ENCODE measurements around the gene MORC2.

The MORC2 gene

GRCh38 chr22:30884211-30885000 lies 84.2 kb downstream of the MORC2 start:
- no peak for DNase-seq

- DNase-seq = no peak
These were observed 84.9 kb downstream of the MORC2 start for GRCh38 chr22:30883586-30884145.

GRCh38 chr22:30882974-30883533 lies 85.5 kb downstream of the MORC2 start:
- DNase-seq = no peak

- no peak for DNase-seq
These were observed 86.3 kb downstream of the MORC2 start for GRCh38 chr22:30882184-30882717.

DNA sequence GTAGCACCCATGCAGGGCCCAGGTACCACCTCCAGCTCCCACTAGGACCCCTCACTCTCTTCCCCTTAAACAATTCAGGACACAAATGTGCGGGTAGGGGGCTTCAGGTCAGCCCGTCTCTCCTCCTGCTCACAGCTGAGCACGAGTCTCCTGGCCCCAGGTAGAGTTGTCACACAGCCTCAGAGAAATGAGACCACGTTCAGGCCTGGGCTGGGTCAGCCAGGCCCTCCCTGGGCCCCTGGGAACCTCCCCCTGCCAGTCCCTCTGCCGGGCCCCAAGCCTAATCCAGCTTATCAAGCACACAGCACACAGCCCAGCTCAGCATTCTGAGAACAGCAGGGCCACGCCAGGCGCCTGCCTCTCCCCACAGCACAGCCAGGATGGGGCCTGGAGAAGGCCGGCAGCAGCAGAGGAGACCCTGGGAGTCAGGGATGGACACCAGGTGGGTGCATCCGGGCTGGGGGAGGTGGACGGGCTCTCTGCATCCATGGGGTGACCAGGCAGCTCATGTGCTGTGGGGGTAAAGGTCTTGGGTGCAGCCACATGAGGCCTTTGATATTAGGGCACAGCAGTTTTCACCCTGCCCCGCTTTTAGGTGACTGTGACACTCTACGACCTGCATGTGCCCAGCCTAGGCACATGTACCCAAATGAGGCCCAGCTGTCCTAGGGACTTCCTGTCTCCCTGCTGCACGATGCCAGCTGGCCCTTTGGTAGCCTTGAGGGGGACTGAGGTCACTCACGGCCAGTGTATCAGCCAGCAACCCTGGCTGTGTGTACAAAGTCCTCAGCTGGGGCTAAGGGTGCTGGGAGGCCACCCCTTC lies 87.0 kb downstream of the MORC2 start:
- DNase-seq = no peak

- DNase-seq = no peak
These were observed 87.7 kb downstream of the MORC2 start for GRCh38 chr22:30880847-30881246.

GRCh38 chr22:30880181-30880601 lies 88.4 kb downstream of the MORC2 start:
- no peak for DNase-seq

- no peak for DNase-seq
These were observed 89.2 kb downstream of the MORC2 start for GRCh38 chr22:30879415-30879797.

DNA sequence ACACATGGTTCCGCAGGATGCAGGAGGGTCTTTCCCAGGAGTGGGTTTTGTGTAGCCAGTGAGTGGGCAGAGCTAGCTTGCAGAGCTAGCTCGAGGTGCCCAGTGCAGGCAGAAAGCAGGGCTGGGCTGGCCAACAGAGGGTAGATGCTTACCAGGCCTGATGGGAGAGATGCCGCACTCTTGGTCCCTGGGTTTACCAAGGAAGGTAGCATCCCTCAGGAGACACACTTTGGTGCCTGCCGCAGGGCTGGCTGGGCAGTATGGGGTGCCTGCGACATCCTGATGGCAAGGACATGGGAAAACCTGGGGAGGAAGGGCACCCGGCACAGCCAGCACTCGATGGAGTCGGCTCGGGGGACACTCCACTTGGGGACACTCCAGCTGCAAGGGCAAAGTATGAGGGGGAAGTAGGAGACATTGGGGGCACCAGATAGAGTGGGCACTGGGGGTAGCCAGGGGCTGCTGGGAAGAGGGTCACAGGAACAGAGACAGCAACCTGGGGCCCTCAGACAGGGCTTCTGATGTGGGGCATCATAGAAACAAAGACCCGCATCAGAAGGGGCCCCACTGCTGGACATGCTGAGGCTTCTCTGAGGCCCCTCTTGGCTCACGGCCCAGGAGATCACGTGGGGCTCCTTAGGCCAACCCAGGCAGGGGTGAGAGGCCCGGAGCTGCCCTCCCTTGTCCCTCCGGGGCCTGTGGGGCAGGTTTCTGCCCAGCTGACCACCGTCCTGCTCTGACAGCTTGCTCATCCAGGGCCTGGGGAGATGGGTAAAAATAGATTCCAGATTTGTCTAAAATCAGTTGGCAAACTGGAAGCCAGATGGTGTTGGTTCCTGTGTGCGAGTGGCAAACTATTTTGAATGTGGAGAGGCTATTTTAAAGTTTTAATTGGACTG lies 89.8 kb downstream of the MORC2 start:
- no peak for DNase-seq

DNA sequence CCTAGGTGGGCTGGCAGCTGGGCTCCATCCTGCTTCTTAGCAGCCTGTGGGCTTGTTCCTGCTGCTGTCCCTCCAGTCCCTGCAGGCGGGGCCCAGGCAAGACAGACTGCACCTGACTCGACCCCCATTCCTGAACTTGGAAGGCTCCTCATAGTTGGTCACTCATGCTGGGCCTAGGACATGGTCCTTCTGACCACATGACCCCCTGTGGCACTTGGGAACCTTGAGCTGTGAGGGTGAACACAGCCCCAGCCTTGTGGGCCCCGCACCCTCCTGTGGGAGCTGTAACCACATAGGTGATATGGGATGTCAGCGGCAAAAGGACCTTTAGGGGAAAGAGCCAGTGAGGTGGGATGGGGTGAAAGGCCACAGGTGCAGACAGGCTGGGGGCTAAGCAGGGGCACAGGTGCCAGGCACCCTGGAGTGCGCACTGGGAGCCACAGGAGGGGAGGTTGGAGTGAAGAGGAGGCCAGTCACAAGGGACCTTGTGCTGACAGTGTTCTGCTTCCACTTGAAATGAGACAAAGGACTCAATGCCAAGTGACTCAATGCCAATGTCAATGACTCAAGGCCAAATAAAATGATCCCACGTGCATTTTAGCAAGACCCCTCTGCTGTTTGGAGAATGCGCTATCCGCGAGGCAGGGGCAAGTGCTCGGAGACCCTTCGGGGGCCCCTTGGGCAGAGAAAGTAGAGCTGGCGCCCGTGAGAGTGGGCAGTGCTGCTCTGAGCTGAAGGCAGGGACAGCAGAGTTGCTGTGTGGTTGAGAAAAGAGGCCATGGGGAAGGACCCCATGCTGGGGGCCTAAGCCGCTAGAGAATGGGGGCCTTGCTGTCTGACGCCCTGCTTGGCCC lies 90.7 kb downstream of the MORC2 start:
- no peak for DNase-seq

- DNase-seq = no peak
These were observed 91.5 kb downstream of the MORC2 start for GRCh38 chr22:30876915-30877553.

DNA sequence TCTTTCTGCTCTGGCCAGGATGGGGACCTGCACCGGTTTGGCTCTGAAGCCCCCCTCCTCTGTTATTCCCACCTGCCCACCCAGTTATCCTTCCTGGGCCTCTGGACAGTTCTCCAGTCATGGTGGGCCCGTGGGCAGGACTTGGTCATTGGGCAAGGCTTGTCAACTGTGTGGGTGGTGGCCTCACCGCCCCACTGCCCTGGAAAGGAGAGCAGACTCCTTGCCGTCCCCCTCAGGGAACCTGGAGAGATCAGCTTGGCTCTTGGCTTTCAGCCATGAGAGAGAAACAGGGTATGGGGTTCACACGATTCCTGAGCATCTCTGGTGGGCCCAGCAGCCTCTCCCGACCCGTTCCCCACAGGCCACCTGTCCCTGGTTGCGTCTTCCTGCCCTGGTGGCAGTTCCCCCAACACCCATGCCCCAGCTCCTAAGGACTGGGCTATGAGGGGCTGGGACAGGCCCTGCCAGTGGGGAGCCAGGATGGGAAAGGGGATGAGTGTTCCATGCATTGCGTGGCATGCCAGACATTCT lies 92.3 kb downstream of the MORC2 start:
- no peak for DNase-seq

DNA sequence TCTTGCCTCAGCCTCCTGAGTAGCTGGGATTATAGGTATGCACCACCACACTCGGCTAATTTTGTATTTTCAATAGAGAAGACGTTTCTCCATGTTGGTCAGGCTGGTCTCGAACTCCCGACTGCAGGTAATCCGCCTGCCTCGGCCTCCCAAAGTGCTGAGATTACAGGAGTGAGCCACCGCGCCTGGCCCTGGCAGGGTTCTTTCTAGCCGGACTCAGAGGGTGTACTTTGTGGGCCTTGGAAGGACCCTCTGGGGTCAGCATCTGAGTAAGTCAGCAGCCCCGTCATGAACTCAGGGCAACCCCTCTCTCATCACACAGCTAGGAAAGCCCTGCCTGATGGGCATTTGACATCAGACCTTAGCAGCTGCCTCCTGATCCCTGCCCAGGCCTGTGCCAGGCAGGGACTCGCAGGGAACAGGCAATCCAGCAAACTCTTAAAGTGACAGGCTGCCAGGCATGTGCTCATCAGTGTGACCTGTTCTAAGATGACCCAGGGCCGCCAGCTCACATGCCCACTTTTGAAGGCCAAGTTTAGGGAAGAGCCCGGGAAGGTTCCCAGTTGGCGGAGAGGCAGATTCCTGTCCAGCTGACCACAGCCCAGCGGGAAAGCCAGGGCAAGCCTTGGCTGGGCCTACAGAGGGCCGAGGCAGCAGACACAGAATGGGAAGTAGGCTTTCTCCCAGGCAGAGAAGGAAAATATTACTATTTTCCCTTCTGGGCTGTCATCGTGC lies 92.9 kb downstream of the MORC2 start:
- no peak for DNase-seq
